Heart left ventricle (tissue), 16 donors: ENCODE data around the gene COA3. TPM values are rescaled to one million over a fixed set of nuclear protein-coding genes. Genes with fewer than 3 reads are reported as not detected.

Source experiments
- ATAC-seq, 4 donors: fragments of 200-7000 bp; cut with Tn5 transposase; one replicate each; pipeline ENCODE4 v1.9.1; 2020 to 2022; ENCODE audit warnings: moderate library complexity in 4 of 4, mild to moderate bottlenecking in 3 of 4, moderate number of reproducible peaks in 1 of 4
- DNase-seq, 5 donors: peaks; one replicate each; pipeline ENCODE4 v3.0.0-alpha.2; 2020
- H3K27ac ChIP-seq, 12 donors: fragments of 200-600 bp; sonication (generic) in 4 of 12; one replicate each; pipeline versions ENCODE4 v1.5.0 to v1.8.0; 2016 to 2022; ENCODE audit warnings: mild to moderate bottlenecking in 2 of 12
- H3K27me3 ChIP-seq, 9 donors: fragments of 200-600 bp; sonication (generic) in 2 of 9; one replicate each; pipeline versions ENCODE4 v1.5.1 to v1.8.0; 2016 to 2022; ENCODE audit warnings: mild to moderate bottlenecking in 3 of 9
- H3K36me3 ChIP-seq, 9 donors: fragments of 200-600 bp; sonication (generic) in 2 of 9; one replicate each; pipeline versions ENCODE4 v1.5.0 to v1.8.0; 2018 to 2022; ENCODE audit warnings: mild to moderate bottlenecking in 2 of 9
- H3K4me1 ChIP-seq, 12 donors: fragments of 200-600 bp; sonication (generic) in 4 of 12; one replicate each; pipeline versions ENCODE4 v1.5.0 to v1.8.0; 2016 to 2022; ENCODE audit warnings: mild to moderate bottlenecking in 3 of 12
- H3K4me3 ChIP-seq, 12 donors: fragments of 200-600 bp; sonication (generic) in 4 of 12; one replicate each; pipeline versions ENCODE4 v1.5.0 to v1.8.0; 2017 to 2022; ENCODE audit warnings: mild to moderate bottlenecking in 9 of 12, moderate library complexity in 4 of 12
- H3K9me3 ChIP-seq, 12 donors: fragments of 200-600 bp; sonication (generic) in 4 of 12; one replicate each; pipeline versions ENCODE4 v1.5.0 to v1.8.0; 2016 to 2022; ENCODE audit warnings: mild to moderate bottlenecking in 1 of 12
- POLR2A ChIP-seq, 2 donors: fragments of 450-650 bp; IDR thresholded peaks; one replicate each; pipeline ENCODE4 v1.6.1; 2017; ENCODE audit warnings: antibody characterized with exemption in 2 of 2, mild to moderate bottlenecking in 2 of 2, moderate library complexity in 2 of 2
- WGBS, 4 donors: extraction: QIAGEN DNeasy Blood & Tissue Kit in 2 of 4; methylation state at CpG; one replicate each; pipeline versions ENCODE4 v1.1.5 to v1.1.7; 2013 to 2018; 5-methylcytosine and 5-hydroxymethylcytosine counted together
- intact Hi-C, 10 donors: fragments of 100-400 bp; cut with DNase I; formaldehyde crosslinking; loops; one replicate each; pipeline versions ENCODE4 v1.11.1 to v1.14.2; 2022
- polyA plus RNA-seq, 2 donors: library from polyadenylated mRNA; stranded (reverse); fragments of 200-250 nt; gene quantifications; one replicate each; pipeline ENCODE4 v1.2.3, GENCODE V29; 2013
- total RNA-seq, 9 donors: library from RNA; depleted of rRNA in 2 of 9; stranded (reverse); fragments of >200 nt in 2 of 9; fragmentation: NEBNext Ultra II Directional in 3 of 9; extraction: Animal tissue kit (Norgen Biotek cat#: 25700) in 3 of 9; gene quantifications; one replicate each; pipeline versions ENCODE4 v1.1.0 to v1.2.4, GENCODE V29; 2016 to 2023
- TF ChIP-seq, protein P1 (sequence below), 12 donors: fragments of 200-600 bp; sonication (generic) in 4 of 12; IDR thresholded peaks; one replicate each; pipeline versions ENCODE4 v1.5.0 to v1.8.0; 2018 to 2022; ENCODE audit warnings: antibody characterized with exemption in 12 of 12, mild to moderate bottlenecking in 5 of 12
- donor health status: ischemic (EF 13 %, LVEDD 7.1; RV severe dilation, severe dysfunction).
- donor health status: healthy with polysubstance abuse.
- donor health status: DM: no; HTN: yes; CAD: no.
- donor health status: DM: no; HTN: no; CAD: no.
- donor health status: ischemic (EF 25% LVEDD 6.9; RV normal size, moderate dysfunction).
- donor health status: ischemic (EF 25% LVEDD 5.7; RV mildly dilated, moderate dysfunction).
- donor health status: healthy.
- donor health status: DM: yes; HTN: yes; CAD: no.
- donor health status: ischemic (EF 35%, LVEDD 5.7; RV mildly dilated, moderate dysfunction).
- donor health status: nonischemic (EF 11% LVEDD 7.7; RV severe dilation, severe dysfunction).
- donor health status: DM: yes; HTN: yes; CAD: no.
- donor health status: PGD.
- donor health status: ischemic (EF 29% LVEDD 5.4; RV normal size, mild dysfunction).
- donor health status: nonischemic (EF 23%, LVEDD 6.1; RV moderate dilation, normal function).

Gene COA3
- total and polyA plus RNA-seq, 11 donors: 56.2 to 136 (median 72.4) TPM

DNA sequence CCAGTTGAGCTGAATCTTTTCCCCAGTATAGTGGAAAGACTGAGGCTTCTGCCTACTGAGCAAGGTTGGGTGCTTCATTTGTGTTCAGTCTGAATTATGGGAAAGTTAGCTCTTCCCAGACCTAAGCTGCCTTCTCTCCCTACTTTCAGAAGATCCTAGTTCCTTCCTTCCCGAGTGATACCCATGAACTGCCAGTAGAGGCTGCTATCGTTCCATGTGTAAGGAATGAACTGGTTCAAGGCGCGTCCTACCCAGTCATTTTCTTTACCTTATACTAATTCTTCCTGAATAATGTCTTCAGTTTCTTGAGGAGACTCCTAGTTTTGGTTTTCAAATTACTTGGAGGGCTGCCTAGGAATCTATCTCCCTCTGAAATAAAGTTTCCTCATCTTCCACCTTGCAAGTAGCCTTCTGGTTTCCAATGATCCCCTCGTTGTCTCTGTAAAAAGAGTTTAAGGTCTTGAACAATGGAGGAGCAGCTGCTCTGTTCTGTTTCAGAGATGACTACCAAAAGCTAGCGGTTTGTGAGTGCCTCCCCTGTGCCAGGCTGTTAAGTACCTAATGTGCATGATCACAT, 44.9 kb upstream of the COA3 start:
- Histone ChIP-seq H3K36me3 (peaks cover under 1 to 74% (median 70%) of the 10 kb centered on the region in 9 donors), H3K4me1 (peaks cover 0 to 14% (median 1%) of the 10 kb centered on the region in 12 donors), H3K9me3 (no peaks in the 10 kb centered on the region), H3K27ac (peak overlapping the region in 1 of 12 donors; percentile 35), H3K27me3 (no peaks in the 10 kb centered on the region), H3K4me3 (no peak overlapping the region)
- DNase-seq (peak in 2 of 5 donors; percentile 37 to 38), ATAC-seq (peak; percentile 62 to 81 (median 72))
- 31 to 41% (median 34%) methylated on average over 6 of the region's 6 CpGs for WGBS, 4 donors
- TF ChIP-seq, protein P1, sequence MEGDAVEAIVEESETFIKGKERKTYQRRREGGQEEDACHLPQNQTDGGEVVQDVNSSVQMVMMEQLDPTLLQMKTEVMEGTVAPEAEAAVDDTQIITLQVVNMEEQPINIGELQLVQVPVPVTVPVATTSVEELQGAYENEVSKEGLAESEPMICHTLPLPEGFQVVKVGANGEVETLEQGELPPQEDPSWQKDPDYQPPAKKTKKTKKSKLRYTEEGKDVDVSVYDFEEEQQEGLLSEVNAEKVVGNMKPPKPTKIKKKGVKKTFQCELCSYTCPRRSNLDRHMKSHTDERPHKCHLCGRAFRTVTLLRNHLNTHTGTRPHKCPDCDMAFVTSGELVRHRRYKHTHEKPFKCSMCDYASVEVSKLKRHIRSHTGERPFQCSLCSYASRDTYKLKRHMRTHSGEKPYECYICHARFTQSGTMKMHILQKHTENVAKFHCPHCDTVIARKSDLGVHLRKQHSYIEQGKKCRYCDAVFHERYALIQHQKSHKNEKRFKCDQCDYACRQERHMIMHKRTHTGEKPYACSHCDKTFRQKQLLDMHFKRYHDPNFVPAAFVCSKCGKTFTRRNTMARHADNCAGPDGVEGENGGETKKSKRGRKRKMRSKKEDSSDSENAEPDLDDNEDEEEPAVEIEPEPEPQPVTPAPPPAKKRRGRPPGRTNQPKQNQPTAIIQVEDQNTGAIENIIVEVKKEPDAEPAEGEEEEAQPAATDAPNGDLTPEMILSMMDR (IDR thresholded peaks at IDR 0.05): peak; percentile 80 to 99 (median 92)
- TF ChIP-seq POLR2A (IDR thresholded peaks at IDR 0.05): no peak
- intact Hi-C loops: loop anchor here in 9 of 10 donors (1.0 to 5.0 kb wide), 4 partner anchors 85 to 94 kb away; no protein-coding TSS in a partner anchor

DNA sequence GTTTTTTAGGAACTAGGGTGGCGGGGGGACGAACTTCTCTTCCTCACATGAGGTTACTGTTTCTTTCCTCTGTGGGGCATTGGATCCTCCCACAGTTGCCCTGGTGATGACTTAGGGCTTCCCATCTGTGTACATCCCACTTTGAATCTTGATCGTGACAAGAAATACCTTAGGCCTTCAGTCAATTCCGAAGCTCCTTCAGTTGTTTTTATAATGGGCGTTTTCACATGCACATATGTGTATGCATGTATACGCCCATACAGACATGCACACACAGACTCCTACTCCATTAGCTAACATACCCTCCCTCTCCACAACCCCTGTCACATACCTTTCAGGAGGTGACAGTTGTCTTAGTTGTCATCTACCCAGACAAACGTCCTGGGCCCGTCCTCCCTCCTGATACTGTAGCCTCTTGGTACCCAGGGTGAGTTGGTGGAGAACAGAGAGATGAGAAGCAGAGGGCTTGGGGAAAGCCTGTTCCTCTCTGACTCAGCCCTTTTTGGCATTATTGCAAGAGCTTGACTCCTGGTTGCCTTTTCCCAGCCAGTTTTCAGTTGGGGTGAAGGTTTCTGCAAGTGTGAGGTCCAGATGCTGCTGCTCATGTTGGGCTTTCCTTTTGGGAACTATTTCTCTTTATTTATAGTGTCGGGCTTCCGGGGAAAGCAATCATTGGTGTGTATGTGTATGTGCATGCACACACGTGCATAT, 43.6 kb upstream of the COA3 start:
- ATAC-seq (no peak), DNase-seq (no peak)
- peaks cover 2 to 87% (median 83%) of the 10 kb centered on the region in 9 donors for H3K36me3 ChIP-seq
- TF ChIP-seq, protein P1 (IDR thresholded peaks at IDR 0.05): no peak
- no peak for TF ChIP-seq POLR2A (IDR thresholded peaks at IDR 0.05)
- no peak overlapping the region for H3K4me3 ChIP-seq
- no peak overlapping the region for H3K27ac ChIP-seq
- H3K4me1 ChIP-seq: peaks cover 0 to 14% (median 1%) of the 10 kb centered on the region in 12 donors
- intact Hi-C loops: loop anchor here in 9 of 10 donors (2.0 to 5.0 kb wide), 3 partner anchors 87 to 95 kb away; no protein-coding TSS in a partner anchor
- 71 to 76% (median 74%) methylated on average over 11 of the region's 11 CpGs for WGBS, 4 donors
- no peaks in the 10 kb centered on the region for H3K9me3 ChIP-seq
- H3K27me3 ChIP-seq: no peaks in the 10 kb centered on the region

DNA sequence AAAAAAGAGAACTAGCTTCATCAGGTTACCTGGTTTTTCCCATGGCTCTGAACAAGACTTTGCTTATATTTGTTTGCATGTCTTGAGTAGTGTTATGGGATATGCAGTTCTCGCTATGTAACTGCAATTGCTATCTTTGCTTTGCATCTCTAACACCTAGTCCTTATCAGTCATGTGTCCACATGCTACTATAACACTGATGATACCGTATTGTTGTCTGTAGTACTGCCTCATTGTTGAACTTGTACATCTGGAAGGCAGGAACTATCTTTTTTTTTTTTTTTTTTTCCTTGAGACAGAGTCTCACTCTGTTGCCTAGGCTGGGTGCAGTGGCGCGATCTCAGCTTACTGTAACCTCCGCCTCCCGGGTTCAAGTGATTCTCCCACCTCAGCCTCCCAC, 37.2 kb upstream of the COA3 start:
- Histone ChIP-seq H3K27ac (no peak overlapping the region), H3K9me3 (no peaks in the 10 kb centered on the region), H3K36me3 (peaks cover 2 to 63% (median 59%) of the 10 kb centered on the region in 9 donors), H3K4me3 (no peak overlapping the region), H3K27me3 (no peaks in the 10 kb centered on the region), H3K4me1 (peaks cover 3 to 29% (median 17%) of the 10 kb centered on the region in 12 donors)
- TF ChIP-seq, protein P1 (IDR thresholded peaks at IDR 0.05): no peak
- TF ChIP-seq POLR2A (IDR thresholded peaks at IDR 0.05): no peak
- 96 to 99% (median 97%) methylated on average over 6 of the region's 6 CpGs for WGBS, 4 donors
- ATAC-seq: no peak
- intact Hi-C loops: no loop called here
- no peak for DNase-seq

DNA sequence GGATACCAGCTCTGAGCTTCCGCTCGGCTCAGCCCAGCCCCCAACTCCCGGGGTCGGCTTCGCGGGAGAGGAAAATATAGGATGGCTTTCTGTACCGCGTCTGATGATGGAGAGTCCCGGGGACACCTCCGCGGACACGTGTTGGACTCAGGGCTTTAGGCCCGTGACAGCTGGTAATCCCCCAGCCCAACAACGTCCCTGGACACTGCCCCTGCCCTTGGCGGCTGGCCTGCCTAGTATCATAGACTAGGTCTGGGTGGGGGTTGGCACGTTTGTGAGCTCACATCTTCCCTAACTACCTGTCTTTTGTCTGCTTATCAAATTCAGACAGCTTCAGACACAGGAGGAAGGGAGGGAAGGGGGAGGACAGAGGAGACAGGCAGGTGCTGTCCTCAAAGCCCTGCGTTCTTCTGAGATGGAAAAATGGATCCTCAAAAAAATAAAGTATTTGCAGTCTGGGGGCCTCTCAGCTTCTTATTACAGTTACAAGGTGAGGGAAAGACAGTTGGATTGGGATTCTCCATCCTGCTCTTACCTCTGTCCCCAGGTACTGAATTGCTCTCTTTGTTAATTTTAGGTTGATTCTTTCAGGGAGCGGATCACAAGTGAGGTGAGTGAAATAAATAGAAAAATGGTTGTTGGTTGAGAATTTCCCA, 35.4 kb upstream of the COA3 start:
- TF ChIP-seq, protein P1 (IDR thresholded peaks at IDR 0.05): no peak
- no peak for TF ChIP-seq POLR2A (IDR thresholded peaks at IDR 0.05)
- Histone ChIP-seq H3K27me3 (no peaks in the 10 kb centered on the region), H3K27ac (peak overlapping the region; percentile 43 to 93 (median 88)), H3K4me1 (peaks cover 3 to 29% (median 17%) of the 10 kb centered on the region in 12 donors), H3K9me3 (no peaks in the 10 kb centered on the region), H3K36me3 (peaks cover 2 to 45% (median 41%) of the 10 kb centered on the region in 9 donors), H3K4me3 (peak overlapping the region; percentile 66 to 100 (median 92))
- DNase-seq: no peak
- ATAC-seq: peak in 3 of 4 donors; percentile 4 to 14 (median 13)
- 5 to 13% (median 6%) methylated on average over 11 to 18 of the region's 18 CpGs for WGBS, 4 donors
- intact Hi-C loops: no loop called here
